ENCODE measurements around the gene TSSC4.

- TF ChIP-seq CTCF (IDR thresholded peaks at IDR 0.05) (no peak), POLR2A (IDR thresholded peaks at IDR 0.05) (no peak)
Observed at GRCh38 chr11:2411446-2412305, 11.1 kb downstream of the TSSC4 start.

Measured in gastroesophageal sphincter (tissue), 3 donors.